Activated CD8-positive, alpha-beta memory T cell treated with anti-CD3 and anti-CD28 coated beads, Interleukin-2, amount 50 U/mL, for 1 hour (primary cell): ENCODE data around the gene GPN3.
"Not testable (repeated sequence)": the region's sequence is repeated elsewhere in the genome, so short reads cannot be mapped to it uniquely, and the experiment has no call there.

Experiments used
- DNase-seq: peaks from one replicate; pipeline ENCODE4 v3.0.0-alpha.2; 2020; ENCODE audit errors: extremely low read depth

Gene GPN3

GRCh38 chr12:110468214-110469048 is at the start of gene GPN3, which contains the start of gene FAM216A:
GPN3 (minus strand) TSS chr12:110468257; CDS start chr12:110468203, 54 bp downstream.
FAM216A (plus strand) TSS chr12:110468845; CDS start chr12:110468876, 31 bp downstream.
- peak; percentile 83 for DNase-seq

- no peak for DNase-seq
Measured at GRCh38 chr12:110516995-110517394, 48.9 kb upstream of the GPN3 start.

- no peak for DNase-seq
Measured at GRCh38 chr12:110514363-110514762, 46.3 kb upstream of the GPN3 start.

- no peak for DNase-seq
Measured at GRCh38 chr12:110513842-110514241, 45.8 kb upstream of the GPN3 start.

- DNase-seq = no peak
Measured at GRCh38 chr12:110508071-110508586, 40.1 kb upstream of the GPN3 start.

GRCh38 chr12:110505332-110505731 is 37.3 kb upstream of the GPN3 start:
- no peak for DNase-seq

GRCh38 chr12:110503432-110503831 is 35.4 kb upstream of the GPN3 start:
- no peak for DNase-seq

- peak; percentile 98 for DNase-seq
Measured at GRCh38 chr12:110501752-110502738, 34.0 kb upstream of the GPN3 start, which contains the start of the genes RAD9B and VPS29. RAD9B (plus strand) TSS chr12:110502331; CDS start chr12:110502338, 7 bp downstream. VPS29 (minus strand) TSS chr12:110502111; CDS start chr12:110502051, 60 bp downstream.

GRCh38 chr12:110501399-110501751 is 33.3 kb upstream of the GPN3 start:
- DNase-seq = no peak

- DNase-seq = no peak
Measured at GRCh38 chr12:110498984-110499706, 31.1 kb upstream of the GPN3 start.

GRCh38 chr12:110475426-110475825 is 7.4 kb upstream of the GPN3 start:
- DNase-seq = no peak

GRCh38 chr12:110467847-110468213 is 227 bp downstream of the GPN3 start:
- no peak for DNase-seq

- no peak for DNase-seq
Measured at GRCh38 chr12:110466791-110467190, 1.3 kb downstream of the GPN3 start.

GRCh38 chr12:110465765-110466164 is 2.3 kb downstream of the GPN3 start:
- DNase-seq = not testable (repeated sequence)

GRCh38 chr12:110465024-110465423 is 3.0 kb downstream of the GPN3 start:
- no peak for DNase-seq

- DNase-seq = not testable (repeated sequence)
Measured at GRCh38 chr12:110461189-110461588, 6.9 kb downstream of the GPN3 start.

GRCh38 chr12:110458756-110459155 is 9.3 kb downstream of the GPN3 start:
- DNase-seq = no peak

- no peak for DNase-seq
Measured at GRCh38 chr12:110453569-110454296, 14.3 kb downstream of the GPN3 start.

- no peak for DNase-seq
Measured at GRCh38 chr12:110451263-110451662, 16.8 kb downstream of the GPN3 start.

GRCh38 chr12:110449799-110450497 is 18.1 kb downstream of the GPN3 start, which contains the start of gene ARPC3:
ARPC3 (minus strand) TSS chr12:110450337; CDS start chr12:110450260, 77 bp downstream.
- peak; percentile 85 for DNase-seq
